Measurements from ENCODE around the gene BAZ2A.
"Not testable (repeated sequence)": the region's sequence is repeated elsewhere in the genome, so short reads cannot be mapped to it uniquely, and the experiment has no call there.

BAZ2A gene

GRCh38 chr12:56593909-56594621, 36.1 kb downstream of the BAZ2A start:
- peak; percentile 53 for DNase-seq

DNA sequence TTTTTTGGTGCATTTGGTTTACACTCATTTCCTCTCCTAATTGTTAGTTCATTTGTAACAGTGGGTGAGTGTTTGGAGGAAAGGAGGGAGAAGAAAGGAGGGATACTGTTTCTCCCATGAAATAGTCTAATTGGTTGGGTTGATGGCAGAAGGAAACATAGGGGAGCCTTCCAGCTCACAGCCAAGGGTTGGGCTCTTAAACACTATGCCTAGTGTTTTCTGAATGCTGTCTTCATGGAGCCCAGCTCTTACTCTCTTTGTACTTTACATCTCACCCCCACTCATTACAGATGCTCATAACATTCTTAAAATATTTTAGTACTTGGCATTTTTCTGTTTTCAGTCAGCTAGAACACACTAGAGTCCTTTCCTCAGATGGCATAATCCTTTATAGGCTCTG, 38.2 kb downstream of the BAZ2A start:
- no peak for DNase-seq

DNA sequence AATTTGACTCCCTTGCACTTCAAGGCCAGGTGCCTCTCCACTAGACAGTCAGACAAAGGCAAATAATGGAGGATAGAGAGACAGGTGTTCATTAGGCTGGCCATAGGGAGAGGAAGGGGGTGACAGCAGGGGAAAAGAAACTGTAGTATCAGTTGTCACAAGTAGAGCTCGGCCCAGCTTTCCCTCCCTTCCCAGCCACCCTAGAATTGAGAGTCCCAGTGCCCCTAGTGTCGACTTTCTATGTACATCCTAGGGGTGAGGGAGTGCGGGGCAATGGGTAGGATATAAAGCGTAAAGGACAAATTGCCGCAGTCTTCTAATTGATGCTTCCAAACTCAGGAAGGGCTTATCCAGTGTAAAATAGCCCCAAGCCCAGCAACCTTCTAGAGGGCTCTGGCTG, 39.0 kb downstream of the BAZ2A start:
- DNase-seq: no peak

DNA sequence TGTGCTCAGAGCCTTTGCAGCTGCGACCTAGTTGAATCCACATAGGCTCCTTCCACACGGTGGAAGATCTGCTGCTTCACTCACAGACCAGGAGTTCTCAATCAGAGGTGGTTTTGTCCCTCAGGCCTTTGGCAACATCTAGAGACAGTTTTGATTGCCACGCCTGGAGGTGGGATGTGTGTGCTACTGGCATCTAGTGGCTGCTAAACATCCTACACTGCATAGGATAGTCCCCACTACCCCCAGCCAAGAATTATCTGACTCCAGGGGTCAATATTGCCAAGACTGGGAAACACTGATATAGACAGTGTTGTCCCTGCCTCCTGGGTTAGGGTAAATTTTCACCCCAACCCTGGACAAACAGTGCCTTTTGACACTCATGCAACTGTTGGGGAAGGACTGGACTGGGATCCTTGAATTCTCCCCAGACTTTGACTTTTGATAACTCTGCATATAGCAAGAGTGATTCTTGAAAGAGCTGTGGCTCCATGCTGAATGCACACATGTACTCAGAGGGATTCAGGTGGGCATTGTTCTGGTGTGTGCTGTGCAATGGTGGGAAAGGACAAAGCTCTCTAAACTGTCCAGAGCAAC, 39.8 kb downstream of the BAZ2A start:
- no peak for DNase-seq

DNA sequence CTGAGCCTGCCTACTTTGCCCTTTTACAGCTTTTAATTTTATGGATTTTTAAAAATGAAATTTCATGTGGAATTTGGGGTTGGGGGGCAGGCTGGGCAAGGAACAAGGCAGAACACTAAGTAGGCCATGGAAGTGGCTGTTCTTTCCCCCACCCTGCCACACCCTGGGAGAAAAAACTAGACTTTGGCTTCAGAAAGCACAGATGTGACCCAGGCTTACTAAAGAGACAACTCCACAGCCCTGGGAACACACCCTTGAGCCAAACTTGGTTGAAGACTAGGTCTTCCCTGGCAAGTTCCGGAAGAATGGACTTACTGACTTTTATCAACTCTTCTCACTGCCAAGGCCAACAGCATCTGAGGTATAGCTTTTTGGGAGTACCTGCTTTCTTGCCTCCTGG, 40.3 kb downstream of the BAZ2A start:
- DNase-seq: no peak

GRCh38 chr12:56585098-56585497, 45.0 kb downstream of the BAZ2A start:
- no peak for DNase-seq

- no peak for DNase-seq
Observed at GRCh38 chr12:56581418-56582145, 48.5 kb downstream of the BAZ2A start.

- no peak for DNase-seq
Observed at GRCh38 chr12:56578983-56579546, 51.1 kb downstream of the BAZ2A start.

GRCh38 chr12:56577248-56577647, 52.9 kb downstream of the BAZ2A start:
- DNase-seq: not testable (repeated sequence)

GRCh38 chr12:56574210-56574609, 55.9 kb downstream of the BAZ2A start:
- DNase-seq: no peak

GRCh38 chr12:56572288-56572687, 57.8 kb downstream of the BAZ2A start:
- DNase-seq: no peak

GRCh38 chr12:56571121-56571520, 59.0 kb downstream of the BAZ2A start:
- no peak for DNase-seq

- DNase-seq: no peak
Observed at GRCh38 chr12:56568146-56568545, 62.0 kb downstream of the BAZ2A start.

- peak; percentile 12 to 18 for DNase-seq
Observed at GRCh38 chr12:56565510-56566101, 64.5 kb downstream of the BAZ2A start.

- DNase-seq: no peak
Observed at GRCh38 chr12:56551070-56551469, 79.1 kb downstream of the BAZ2A start.

DNA sequence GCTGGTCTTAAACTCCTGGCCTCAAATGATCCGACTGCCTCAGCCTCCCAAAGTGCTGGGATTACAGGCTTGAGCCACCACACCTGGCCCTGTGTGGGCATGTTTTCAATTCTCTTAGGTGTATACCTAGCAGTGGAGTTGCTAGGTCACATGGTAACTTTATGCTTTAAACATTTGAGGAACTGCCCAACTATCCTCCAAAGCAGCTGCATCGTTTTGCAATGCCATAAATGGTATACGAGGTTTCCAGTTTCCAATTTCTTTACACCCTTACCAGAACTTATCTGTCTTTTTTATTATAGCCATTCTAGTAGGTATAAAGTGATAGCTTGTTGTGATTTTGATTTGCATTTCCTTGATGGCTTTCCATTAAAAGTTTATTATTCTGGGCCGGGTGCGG, 83.4 kb downstream of the BAZ2A start:
- DNase-seq: no peak

All from activated CD4-positive, alpha-beta T cell treated with anti-CD3 and anti-CD28 coated beads, Interleukin-2, amount 50 U/mL, for 4 hours (primary cell).